Progenitor cell of endocrine pancreas (in vitro differentiated cells): ENCODE results near the gene MAML3. TPM values are rescaled to one million over a fixed set of nuclear protein-coding genes. Genes with fewer than 3 reads are reported as not detected.

ENCODE experiments used
- DNase-seq: peaks from one replicate; pipeline ENCODE4 v3.0.0; 2021; ENCODE audit warnings: low spot score; ENCODE audit not compliant: unreplicated experiment
- H3K27ac Mint-ChIP-seq: 2 replicates; pipeline ENCODE4 v1.8.0; 2021; ENCODE audit warnings: mild to moderate bottlenecking, moderate library complexity, mixed read lengths
- H3K27me3 Mint-ChIP-seq: 2 replicates; pipeline ENCODE4 v1.8.0; 2021; ENCODE audit warnings: mixed read lengths
- H3K36me3 Mint-ChIP-seq: 2 replicates; pipeline ENCODE4 v1.8.0; 2022; ENCODE audit warnings: mixed read lengths; ENCODE audit not compliant: insufficient read depth
- H3K4me1 Mint-ChIP-seq: 2 replicates; pipeline ENCODE4 v1.8.0; 2021; ENCODE audit warnings: low read depth, mixed read lengths
- H3K4me3 Mint-ChIP-seq: 2 replicates; pipeline ENCODE4 v1.8.0; 2021; ENCODE audit warnings: low read depth, mild to moderate bottlenecking, moderate library complexity, mixed read lengths
- H3K9me3 Mint-ChIP-seq: 2 replicates; pipeline ENCODE4 v1.8.0; 2021; ENCODE audit warnings: low read depth, mixed read lengths
- total RNA-seq: library from RNA; stranded (reverse); gene quantifications from 2 replicates; pipeline ENCODE4 v1.2.1, GENCODE V29; 2021
- TF ChIP-seq, protein P1 (sequence below): fragments of 200-600 bp; sonication (generic); IDR thresholded peaks from one replicate; pipeline ENCODE4 v1.5.0; 2021; ENCODE audit warnings: antibody characterized with exemption, mild to moderate bottlenecking; ENCODE audit not compliant: unreplicated experiment

MAML3 gene
- total RNA-seq, 1 donor from 2014 or later: 48.5 TPM

DNA sequence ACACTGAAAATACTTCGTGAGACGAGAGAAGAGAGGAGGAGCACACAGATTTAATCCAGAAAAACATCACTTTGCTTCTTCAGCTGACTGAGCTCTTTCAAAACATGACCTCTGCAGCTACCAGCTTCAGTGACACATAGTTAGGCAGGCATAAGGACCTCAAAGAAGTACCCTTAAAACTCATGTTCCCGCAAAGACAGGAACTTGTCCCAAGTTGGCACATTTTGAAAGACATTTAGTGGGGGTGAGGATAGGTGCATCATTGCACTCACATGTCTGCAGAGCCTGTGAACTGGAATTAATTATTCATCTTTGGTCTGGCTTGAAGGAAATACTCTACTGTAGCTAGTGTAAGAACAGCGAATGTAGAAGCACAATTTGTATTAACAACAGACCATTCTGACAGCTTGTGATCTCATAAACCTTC lies 266.6 kb downstream of the MAML3 start:
- peaks cover 19% of the 10 kb centered on the region for H3K4me1 Mint-ChIP-seq

DNA sequence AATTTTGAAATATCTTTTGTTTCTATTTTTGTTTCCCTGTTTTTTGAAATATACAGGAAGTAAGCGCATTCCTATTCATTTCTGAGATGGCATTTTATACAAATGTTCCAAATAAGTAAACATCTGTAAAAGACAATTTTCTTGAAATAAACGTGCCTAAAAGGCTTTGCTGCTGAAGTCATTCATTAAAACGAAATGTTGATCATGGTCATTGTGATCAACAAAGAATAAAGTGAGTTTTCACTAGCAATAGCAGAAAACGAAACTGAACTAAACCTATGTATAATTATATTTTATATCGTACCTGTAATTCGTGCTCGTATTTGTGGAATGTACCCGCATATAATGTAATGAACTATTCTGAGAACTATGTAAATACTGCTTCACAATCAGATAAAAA lies 267.2 kb downstream of the MAML3 start:
- DNase-seq: no peak
- H3K4me3 Mint-ChIP-seq: no peak overlapping the region
- H3K9me3 Mint-ChIP-seq: peaks cover 8% of the 10 kb centered on the region
- TF ChIP-seq, protein P1, sequence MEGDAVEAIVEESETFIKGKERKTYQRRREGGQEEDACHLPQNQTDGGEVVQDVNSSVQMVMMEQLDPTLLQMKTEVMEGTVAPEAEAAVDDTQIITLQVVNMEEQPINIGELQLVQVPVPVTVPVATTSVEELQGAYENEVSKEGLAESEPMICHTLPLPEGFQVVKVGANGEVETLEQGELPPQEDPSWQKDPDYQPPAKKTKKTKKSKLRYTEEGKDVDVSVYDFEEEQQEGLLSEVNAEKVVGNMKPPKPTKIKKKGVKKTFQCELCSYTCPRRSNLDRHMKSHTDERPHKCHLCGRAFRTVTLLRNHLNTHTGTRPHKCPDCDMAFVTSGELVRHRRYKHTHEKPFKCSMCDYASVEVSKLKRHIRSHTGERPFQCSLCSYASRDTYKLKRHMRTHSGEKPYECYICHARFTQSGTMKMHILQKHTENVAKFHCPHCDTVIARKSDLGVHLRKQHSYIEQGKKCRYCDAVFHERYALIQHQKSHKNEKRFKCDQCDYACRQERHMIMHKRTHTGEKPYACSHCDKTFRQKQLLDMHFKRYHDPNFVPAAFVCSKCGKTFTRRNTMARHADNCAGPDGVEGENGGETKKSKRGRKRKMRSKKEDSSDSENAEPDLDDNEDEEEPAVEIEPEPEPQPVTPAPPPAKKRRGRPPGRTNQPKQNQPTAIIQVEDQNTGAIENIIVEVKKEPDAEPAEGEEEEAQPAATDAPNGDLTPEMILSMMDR: no peak
- H3K4me1 Mint-ChIP-seq: peaks cover 19% of the 10 kb centered on the region
- H3K27me3 Mint-ChIP-seq: no peaks in the 10 kb centered on the region
- peaks cover 27% of the 10 kb centered on the region for H3K36me3 Mint-ChIP-seq
- H3K27ac Mint-ChIP-seq: no peak overlapping the region

More for the DNA sequence above, 266.6 kb downstream of the MAML3 start:
- Mint-ChIP-seq H3K9me3 (peaks cover 8% of the 10 kb centered on the region), H3K27me3 (no peaks in the 10 kb centered on the region), H3K4me3 (no peak overlapping the region), H3K27ac (no peak overlapping the region), H3K36me3 (peaks cover 27% of the 10 kb centered on the region)
- no peak for DNase-seq
- TF ChIP-seq, protein P1: no peak

DNA sequence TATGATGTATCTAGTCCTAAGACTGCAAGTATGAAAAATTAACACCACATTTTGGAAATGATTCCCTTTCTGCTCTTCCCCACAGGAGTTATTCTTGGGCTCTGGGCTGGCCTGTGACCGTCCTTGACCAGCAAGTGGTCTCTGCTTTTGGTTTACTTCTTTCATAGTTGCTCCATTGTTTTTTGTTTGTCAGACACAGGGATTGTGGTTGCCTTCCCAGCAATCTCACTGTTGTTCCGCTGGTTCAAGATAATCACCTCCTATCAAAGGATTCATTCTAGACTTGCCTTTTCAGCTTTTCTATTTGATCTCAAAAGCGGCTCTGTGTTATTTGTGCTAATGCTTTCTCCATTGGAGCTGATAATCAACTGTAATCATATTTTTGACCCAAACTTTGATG lies 269.5 kb downstream of the MAML3 start:
- TF ChIP-seq, protein P1: no peak

DNA sequence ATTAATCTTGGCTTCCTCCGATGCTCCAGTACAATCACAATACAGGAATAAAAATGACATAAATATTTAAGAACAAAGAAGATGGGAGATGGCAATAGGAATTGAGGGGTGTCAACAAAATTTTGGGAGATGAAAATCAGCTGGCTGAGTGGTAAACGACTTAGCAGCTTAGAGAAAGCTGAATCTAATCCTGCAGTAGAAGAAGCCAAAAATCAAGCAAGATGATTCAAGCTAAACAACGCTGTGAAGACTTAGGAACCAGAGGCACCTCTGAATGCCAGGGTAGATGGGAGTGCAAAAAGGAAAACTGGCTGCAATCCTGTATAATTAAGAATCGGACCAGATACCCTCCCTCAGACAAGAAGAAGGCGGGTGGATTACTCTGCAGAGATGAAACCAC lies 273.1 kb downstream of the MAML3 start:
- H3K27me3 Mint-ChIP-seq: no peaks in the 10 kb centered on the region
- DNase-seq: no peak
- H3K27ac Mint-ChIP-seq: no peak overlapping the region
- H3K4me1 Mint-ChIP-seq: peaks cover 13% of the 10 kb centered on the region
- peaks cover 14% of the 10 kb centered on the region for H3K36me3 Mint-ChIP-seq
- peaks cover 8% of the 10 kb centered on the region for H3K9me3 Mint-ChIP-seq
- TF ChIP-seq, protein P1: no peak
- no peak overlapping the region for H3K4me3 Mint-ChIP-seq

More for the DNA sequence above, 269.5 kb downstream of the MAML3 start:
- Mint-ChIP-seq H3K27ac (peak overlapping the region; percentile 18), H3K9me3 (peaks cover 8% of the 10 kb centered on the region), H3K4me1 (peaks cover 19% of the 10 kb centered on the region), H3K36me3 (peaks cover 15% of the 10 kb centered on the region), H3K4me3 (no peak overlapping the region), H3K27me3 (no peaks in the 10 kb centered on the region)
- DNase-seq: no peak

DNA sequence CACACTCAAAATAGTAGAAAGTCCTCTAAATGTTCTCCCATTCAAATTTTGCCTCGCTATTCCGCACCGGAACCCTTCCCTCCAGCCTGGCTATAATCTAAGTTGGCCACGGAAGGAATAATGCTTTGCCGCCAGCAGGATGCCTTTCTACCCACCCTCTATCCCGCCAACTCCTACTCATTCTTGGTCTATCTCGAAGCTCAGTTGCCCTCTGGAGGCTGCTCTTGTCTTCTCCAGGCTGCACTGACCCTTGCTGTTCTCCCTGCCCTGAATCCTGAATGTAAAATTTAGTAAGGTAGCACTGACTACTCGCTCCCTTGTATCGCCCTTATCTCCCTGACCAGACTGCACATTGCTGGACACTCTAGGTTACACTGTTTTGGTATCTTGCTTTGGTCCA lies 275.9 kb downstream of the MAML3 start:
- no peak for DNase-seq
- H3K27ac Mint-ChIP-seq: peak overlapping the region; percentile 81
- H3K36me3 Mint-ChIP-seq: peaks cover 12% of the 10 kb centered on the region
- H3K4me3 Mint-ChIP-seq: no peak overlapping the region
- TF ChIP-seq, protein P1: no peak
- no peaks in the 10 kb centered on the region for H3K27me3 Mint-ChIP-seq
- peaks cover 12% of the 10 kb centered on the region for H3K4me1 Mint-ChIP-seq
- peaks cover 6% of the 10 kb centered on the region for H3K9me3 Mint-ChIP-seq
